Esophagus muscularis mucosa (tissue), 3 donors: Measurements from ENCODE around the gene ADAM8.

Source experiments
- CTCF ChIP-seq, 3 experiments: fragments of 200-600 bp in 2 of 3; fragments of 450-650 bp in 1 of 3; sonication (generic) in 2 of 3; IDR thresholded peaks; one replicate each; pipeline ENCODE4 v1.5.1; 2017 to 2019; ENCODE audit warnings: antibody characterized with exemption in 3 of 3, mild to moderate bottlenecking in 2 of 3, moderate library complexity in 1 of 3
- EP300 ChIP-seq: sonication (generic); formaldehyde crosslinking; IDR thresholded peaks from one replicate; pipeline ENCODE4 v1.6.1; 2017; ENCODE audit warnings: antibody characterized with exemption

- no peak for TF ChIP-seq CTCF (IDR thresholded peaks at IDR 0.05)
- no peak for TF ChIP-seq EP300
Measured at GRCh38 chr10:133258066-133258817, 18.4 kb downstream of the ADAM8 start.
